H1 (cell line): ENCODE results near the gene SLAMF1. TPM values are rescaled to one million over a fixed set of nuclear protein-coding genes. Genes with fewer than 3 reads are reported as not detected.

Source experiments
- CHD1 ChIP-seq: IDR thresholded peaks from 2 replicates; pipeline ENCODE4 v1.6.1; 2012; ENCODE audit warnings: low read depth, low read length, improper control_type of control experiment
- GTF2F1 ChIP-seq: IDR thresholded peaks from 2 replicates; pipeline ENCODE4 v1.6.1; 2012; ENCODE audit warnings: low read depth, low read length, improper control_type of control experiment, borderline replicate concordance
- SIRT6 ChIP-seq: IDR thresholded peaks from one replicate; pipeline ENCODE4 v1.7.1; 2012; ENCODE audit warnings: low read length, inconsistent platforms
- SIX5 ChIP-seq: IDR thresholded peaks from 2 replicates; pipeline ENCODE4 v1.6.1; 2011; ENCODE audit warnings: mild to moderate bottlenecking, low read depth, low read length
- SUZ12 ChIP-seq: fragments of 200-600 bp; sonication (generic); IDR thresholded peaks from 2 replicates; pipeline ENCODE4 v1.6.1; 2012; ENCODE audit warnings: mild to moderate bottlenecking, inconsistent platforms, low read length, moderate library complexity, mixed read lengths
- ZNF274 ChIP-seq: IDR thresholded peaks from 2 replicates; pipeline ENCODE4 v1.7.0; 2012; ENCODE audit warnings: low read length, borderline replicate concordance; ENCODE audit errors: extremely low read depth
- polyA plus RNA-seq, 7 experiments: library from polyadenylated mRNA; depleted of rRNA in 3 of 7; stranded (reverse) in 5 of 7; unstranded in 2 of 7; fragments of >200 nt in 5 of 7; fragments of 200-250 nt in 2 of 7; gene quantifications; 1 replicate in 5 of 7; 2 replicates in 1 of 7; 4 replicates in 1 of 7; pipeline versions ENCODE4 v1.2.1 to v1.2.3, GENCODE V29; 2011 to 2013; ENCODE audit warnings: missing spikeins in 2 of 7, mixed read lengths in 2 of 7
- total RNA-seq: library from RNA; stranded (reverse); fragmentation: NEBNext Ultra II Directional; extraction: Animal tissue kit (Norgen Biotek cat#: 25700); gene quantifications from 2 replicates; pipeline ENCODE4 v1.2.1, GENCODE V29; 2021
- TF ChIP-seq, protein P1 (sequence below), 3 experiments: IDR thresholded peaks; 1 replicate in 2 of 3; 2 replicates in 1 of 3; pipeline versions ENCODE4 v1.5.1 to v1.6.1; 2011; ENCODE audit warnings: low read length in 3 of 3, mild to moderate bottlenecking in 3 of 3, inconsistent platforms in 2 of 3, low read depth in 1 of 3, moderate library complexity in 1 of 3; ENCODE audit not compliant: insufficient read depth in 1 of 3; ENCODE audit errors: control extremely low read depth in 1 of 3
- TF ChIP-seq, protein P2 (sequence below): IDR thresholded peaks from 2 replicates; pipeline ENCODE4 v1.6.1; 2012; ENCODE audit warnings: inconsistent platforms

Gene SLAMF1
- total and polyA plus RNA-seq, 2 of the 8 experiments (the other 6 are each of a cell fraction or from before 2014, with no cell fraction given): not detected

DNA sequence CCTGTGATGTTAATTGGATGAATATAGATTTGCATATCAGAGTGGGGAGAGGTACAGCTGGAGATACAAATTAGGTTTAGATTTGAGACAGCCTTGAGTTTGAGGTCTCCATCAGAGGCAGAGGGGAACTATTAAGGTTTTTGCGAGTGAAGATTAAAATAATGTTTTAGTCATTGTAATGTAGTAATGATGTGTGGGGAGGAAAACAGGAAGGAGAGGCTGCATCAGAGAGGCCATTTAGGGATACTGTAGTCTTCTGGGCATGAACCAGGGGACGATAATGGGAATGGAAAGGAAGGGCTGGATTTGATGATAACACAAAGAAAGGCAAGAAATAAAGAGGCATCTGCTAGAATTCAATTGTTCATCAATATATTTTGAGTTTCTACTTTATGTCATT lies 77.0 kb downstream of the SLAMF1 start (continued):
- TF ChIP-seq, protein P1, sequence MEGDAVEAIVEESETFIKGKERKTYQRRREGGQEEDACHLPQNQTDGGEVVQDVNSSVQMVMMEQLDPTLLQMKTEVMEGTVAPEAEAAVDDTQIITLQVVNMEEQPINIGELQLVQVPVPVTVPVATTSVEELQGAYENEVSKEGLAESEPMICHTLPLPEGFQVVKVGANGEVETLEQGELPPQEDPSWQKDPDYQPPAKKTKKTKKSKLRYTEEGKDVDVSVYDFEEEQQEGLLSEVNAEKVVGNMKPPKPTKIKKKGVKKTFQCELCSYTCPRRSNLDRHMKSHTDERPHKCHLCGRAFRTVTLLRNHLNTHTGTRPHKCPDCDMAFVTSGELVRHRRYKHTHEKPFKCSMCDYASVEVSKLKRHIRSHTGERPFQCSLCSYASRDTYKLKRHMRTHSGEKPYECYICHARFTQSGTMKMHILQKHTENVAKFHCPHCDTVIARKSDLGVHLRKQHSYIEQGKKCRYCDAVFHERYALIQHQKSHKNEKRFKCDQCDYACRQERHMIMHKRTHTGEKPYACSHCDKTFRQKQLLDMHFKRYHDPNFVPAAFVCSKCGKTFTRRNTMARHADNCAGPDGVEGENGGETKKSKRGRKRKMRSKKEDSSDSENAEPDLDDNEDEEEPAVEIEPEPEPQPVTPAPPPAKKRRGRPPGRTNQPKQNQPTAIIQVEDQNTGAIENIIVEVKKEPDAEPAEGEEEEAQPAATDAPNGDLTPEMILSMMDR (IDR thresholded peaks at IDR 0.05; ENCODE audit: control extremely low read depth in 1 of 3, insufficient read depth in 1 of 3, low read depth in 1 of 3, low read length in 3 of 3): no peak
- no peak for TF ChIP-seq CHD1
- no peak for TF ChIP-seq GTF2F1
- no peak for TF ChIP-seq SUZ12
- no peak for TF ChIP-seq SIX5
- no peak for TF ChIP-seq SIRT6
- TF ChIP-seq, protein P2, sequence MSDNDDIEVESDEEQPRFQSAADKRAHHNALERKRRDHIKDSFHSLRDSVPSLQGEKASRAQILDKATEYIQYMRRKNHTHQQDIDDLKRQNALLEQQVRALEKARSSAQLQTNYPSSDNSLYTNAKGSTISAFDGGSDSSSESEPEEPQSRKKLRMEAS: no peak
- no peak for TF ChIP-seq ZNF274
- TF ChIP-seq, all 59 proteins: peak for 0
